ENCODE results near the gene CEP250.
"Not testable (repeated sequence)": the region's sequence is repeated elsewhere in the genome, so short reads cannot be mapped to it uniquely, and the experiment has no call there.

The CEP250 gene, protein sequence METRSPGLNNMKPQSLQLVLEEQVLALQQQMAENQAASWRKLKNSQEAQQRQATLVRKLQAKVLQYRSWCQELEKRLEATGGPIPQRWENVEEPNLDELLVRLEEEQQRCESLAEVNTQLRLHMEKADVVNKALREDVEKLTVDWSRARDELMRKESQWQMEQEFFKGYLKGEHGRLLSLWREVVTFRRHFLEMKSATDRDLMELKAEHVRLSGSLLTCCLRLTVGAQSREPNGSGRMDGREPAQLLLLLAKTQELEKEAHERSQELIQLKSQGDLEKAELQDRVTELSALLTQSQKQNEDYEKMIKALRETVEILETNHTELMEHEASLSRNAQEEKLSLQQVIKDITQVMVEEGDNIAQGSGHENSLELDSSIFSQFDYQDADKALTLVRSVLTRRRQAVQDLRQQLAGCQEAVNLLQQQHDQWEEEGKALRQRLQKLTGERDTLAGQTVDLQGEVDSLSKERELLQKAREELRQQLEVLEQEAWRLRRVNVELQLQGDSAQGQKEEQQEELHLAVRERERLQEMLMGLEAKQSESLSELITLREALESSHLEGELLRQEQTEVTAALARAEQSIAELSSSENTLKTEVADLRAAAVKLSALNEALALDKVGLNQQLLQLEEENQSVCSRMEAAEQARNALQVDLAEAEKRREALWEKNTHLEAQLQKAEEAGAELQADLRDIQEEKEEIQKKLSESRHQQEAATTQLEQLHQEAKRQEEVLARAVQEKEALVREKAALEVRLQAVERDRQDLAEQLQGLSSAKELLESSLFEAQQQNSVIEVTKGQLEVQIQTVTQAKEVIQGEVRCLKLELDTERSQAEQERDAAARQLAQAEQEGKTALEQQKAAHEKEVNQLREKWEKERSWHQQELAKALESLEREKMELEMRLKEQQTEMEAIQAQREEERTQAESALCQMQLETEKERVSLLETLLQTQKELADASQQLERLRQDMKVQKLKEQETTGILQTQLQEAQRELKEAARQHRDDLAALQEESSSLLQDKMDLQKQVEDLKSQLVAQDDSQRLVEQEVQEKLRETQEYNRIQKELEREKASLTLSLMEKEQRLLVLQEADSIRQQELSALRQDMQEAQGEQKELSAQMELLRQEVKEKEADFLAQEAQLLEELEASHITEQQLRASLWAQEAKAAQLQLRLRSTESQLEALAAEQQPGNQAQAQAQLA (N-terminal part only)

GRCh38 chr20:35454881-35455609 lies at the start of gene CEP250:
TSS of gene CEP250 (plus strand) at chr20:35455598. CDS start at chr20:35462368, 6,770 bp downstream.
- peak; percentile 81 to 93 (median 82) for DNase-seq

- no peak for DNase-seq
These were observed 49.6 kb upstream of the CEP250 start for GRCh38 chr20:35405775-35406174.

- no peak for DNase-seq
These were observed 47.1 kb upstream of the CEP250 start for GRCh38 chr20:35408270-35408669.

DNA sequence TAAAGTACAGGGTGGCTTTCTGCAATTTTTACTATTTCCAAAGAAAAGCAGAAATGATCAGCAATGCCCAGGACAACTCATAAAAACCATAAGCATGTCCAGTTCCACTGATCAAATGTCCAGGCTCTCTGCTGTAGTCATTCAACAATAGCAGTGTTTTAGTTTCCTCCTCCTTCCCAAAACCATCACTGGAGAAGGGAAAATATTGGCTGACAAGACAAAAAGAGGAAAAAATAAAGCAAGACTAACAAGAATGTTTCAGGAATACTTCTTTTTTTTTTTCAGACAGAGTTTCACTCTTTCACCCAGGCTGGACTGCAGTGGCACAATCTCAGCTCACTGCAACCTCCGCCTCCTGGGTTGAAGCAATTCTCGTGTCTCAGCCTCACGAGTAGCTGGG lies 45.9 kb upstream of the CEP250 start:
- no peak for DNase-seq

- no peak for DNase-seq
These were observed 44.8 kb upstream of the CEP250 start for GRCh38 chr20:35410613-35411012.

- no peak for DNase-seq
These were observed 34.1 kb upstream of the CEP250 start for GRCh38 chr20:35421322-35421721.

GRCh38 chr20:35431621-35432429 lies 23.6 kb upstream of the CEP250 start:
- DNase-seq, result no peak

DNA sequence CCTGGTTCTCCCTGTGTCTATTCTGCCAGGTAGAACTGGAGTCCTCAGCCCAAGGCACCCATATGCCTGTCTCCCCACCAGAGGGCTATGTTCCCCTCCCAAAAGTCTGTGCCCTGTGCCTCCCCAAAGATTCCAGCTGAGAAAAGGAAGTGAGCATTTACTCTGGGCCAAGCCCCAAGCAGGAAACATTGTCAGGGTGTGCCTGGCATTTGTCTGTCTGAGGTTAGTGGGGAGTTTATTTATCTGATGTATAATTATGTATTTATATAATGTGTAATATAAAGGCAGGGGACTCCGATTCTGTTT lies 23.0 kb upstream of the CEP250 start:
- no peak for DNase-seq

- DNase-seq, result no peak
These were observed 22.1 kb upstream of the CEP250 start for GRCh38 chr20:35433337-35433736.

- no peak for DNase-seq
These were observed 21.1 kb upstream of the CEP250 start for GRCh38 chr20:35434085-35435005.

DNA sequence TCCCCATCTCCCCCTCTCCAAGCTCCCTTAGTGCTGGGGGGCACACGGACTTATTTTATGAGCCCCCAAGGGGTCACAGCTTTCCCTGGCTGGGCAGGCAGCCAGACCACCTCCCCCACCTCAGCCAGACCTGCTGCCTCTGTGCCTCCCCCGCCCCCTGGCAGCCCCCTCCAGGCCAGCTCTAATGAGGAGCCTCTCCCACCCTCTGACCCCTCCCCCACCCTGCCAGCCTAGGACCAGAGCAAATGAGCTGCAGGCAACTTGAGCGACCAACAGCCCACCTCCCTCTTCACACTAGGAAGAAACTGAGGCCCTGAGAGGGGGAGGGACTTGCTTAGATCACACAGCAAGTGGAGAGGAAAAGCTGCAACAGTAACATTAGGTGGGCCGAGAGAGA lies 19.2 kb upstream of the CEP250 start:
- no peak for DNase-seq

- DNase-seq, result no peak
These were observed 17.8 kb upstream of the CEP250 start for GRCh38 chr20:35437599-35437998.

- no peak for DNase-seq
These were observed 12.4 kb upstream of the CEP250 start for GRCh38 chr20:35443003-35443402.

DNA sequence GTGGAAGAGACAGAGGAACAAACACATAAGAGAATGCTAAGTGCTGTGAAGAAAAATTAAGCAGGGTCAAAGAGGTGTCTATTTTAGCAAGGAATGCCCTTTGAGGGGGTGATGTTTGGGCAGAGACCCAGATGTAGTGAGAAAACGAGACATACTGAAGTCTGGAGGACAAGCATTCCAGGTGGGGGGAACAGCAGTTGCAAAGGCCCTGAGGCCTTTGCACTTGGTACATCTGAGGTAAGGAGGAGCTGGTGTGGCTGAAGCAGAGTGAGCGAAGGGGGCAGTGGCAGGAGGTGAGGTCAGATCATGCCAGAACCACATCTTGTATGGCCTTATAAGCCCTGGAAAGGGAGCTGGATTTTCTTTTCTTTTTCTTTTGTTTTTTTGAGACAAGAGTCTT lies 11.2 kb upstream of the CEP250 start:
- no peak for DNase-seq

GRCh38 chr20:35446356-35447078 lies 8.9 kb upstream of the CEP250 start:
- no peak for DNase-seq

DNA sequence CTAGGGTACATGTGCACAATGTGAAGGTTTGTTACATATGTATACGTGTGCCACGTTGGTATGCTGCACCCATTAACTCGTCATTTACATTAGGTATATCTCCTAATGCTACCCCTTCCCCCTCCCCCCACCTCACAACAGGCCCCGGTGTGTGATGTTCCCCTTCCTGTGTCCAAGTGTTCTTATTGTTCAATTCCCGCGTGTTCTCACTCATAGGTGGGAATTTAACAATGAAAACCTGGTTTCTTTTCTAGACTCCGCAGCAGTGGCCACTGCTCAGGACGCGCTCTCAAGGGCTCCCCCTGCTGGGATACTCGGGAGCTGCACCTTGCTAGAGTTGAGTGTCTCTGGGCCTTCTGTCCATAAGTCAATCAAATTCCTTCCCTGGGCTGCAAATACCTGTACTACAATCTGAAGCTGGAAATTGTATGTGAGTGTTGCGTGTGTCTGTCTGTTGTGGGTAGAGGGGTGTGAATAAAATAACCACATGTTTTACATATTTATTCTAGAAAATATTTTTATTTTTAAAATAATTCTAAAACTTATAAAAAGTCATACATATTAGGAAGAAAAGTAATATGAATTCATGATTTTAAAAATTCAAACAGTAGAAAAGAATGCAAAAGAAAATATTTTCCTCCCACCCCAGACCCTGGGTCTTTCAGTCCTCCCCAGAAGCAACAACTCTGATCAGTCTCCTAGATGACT lies 8.2 kb upstream of the CEP250 start:
- peak; percentile 90 to 97 (median 92) for DNase-seq

DNA sequence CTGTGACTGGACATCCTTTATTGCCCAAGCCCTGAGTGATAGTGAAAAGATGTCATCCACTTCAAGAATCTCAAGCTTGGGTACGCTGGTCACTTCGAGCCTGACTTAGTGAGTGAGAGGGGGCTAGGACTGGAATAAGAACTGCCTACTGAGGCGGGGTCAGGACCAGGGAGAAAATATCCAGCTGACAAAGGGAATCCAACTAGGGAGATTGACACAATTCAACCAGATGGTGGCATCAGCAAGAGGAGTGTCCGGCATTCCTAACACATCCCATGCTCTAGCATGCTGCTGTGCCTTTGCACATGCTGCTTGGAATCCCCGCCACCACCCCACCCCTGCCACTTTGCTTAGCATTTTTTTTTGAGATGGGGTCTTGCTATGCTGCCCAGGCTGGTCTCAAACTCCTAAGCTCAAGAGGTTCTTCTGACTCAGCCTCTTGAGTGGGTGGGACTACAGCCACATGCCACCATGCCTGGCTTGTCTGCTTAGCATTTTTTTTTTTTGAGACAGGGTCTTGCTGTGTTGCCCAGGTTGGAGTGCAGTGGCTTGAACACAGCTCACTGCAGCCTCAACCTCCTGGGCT lies 6.5 kb upstream of the CEP250 start:
- no peak for DNase-seq

GRCh38 chr20:35449855-35450254 lies 5.5 kb upstream of the CEP250 start:
- not testable (repeated sequence) for DNase-seq

- DNase-seq, result no peak
These were observed 4.1 kb upstream of the CEP250 start for GRCh38 chr20:35451295-35451694.

Data from activated naive CD4-positive, alpha-beta T cell (primary cell).